Endothelial cell of umbilical vein (primary cell): ENCODE results near the gene ADSS1. TPM values are rescaled to one million over a fixed set of nuclear protein-coding genes. Genes with fewer than 3 reads are reported as not detected.

Experiments
- BruUV-seq: library from RNA; stranded (reverse); fragments of 400-500 nt; replicated peaks from 2 replicates; lab custom pipeline; 2021; lab: Mats Ljungman, UMichigan
- CTCF ChIA-PET: fragments of 300-600, 350-600 bp; sonication (Branson Sonifier 250); formaldehyde crosslinking; loops from one replicate; lab custom pipeline; 2021; ENCODE audit warnings: antibody characterized with exemption, inconsistent platforms; lab: Charles Lee
- POLR2A ChIA-PET: fragments of 300-600, 350-600 bp; sonication (Branson Sonifier 250); formaldehyde crosslinking; loops from one replicate; lab custom pipeline; 2021; ENCODE audit warnings: antibody characterized with exemption, inconsistent platforms; lab: Charles Lee
- DNase-seq: peaks from one replicate; pipeline ENCODE4 v3.0.0-alpha.2; 2011; ENCODE audit warnings: low read depth, low spot score
- FAIRE-seq: peaks from 2 replicates; lab custom pipeline; 2011; peaks lifted over from hg19 to GRCh38; lab: Jason Lieb, UNC
- H2AFZ ChIP-seq: 2 replicates; pipeline ENCODE4 v1.6.0; 2012; ENCODE audit warnings: low read depth, low read length, control low read depth, inconsistent platforms
- H3K27ac ChIP-seq: 2 replicates; pipeline ENCODE4 v1.5.1; 2011; ENCODE audit warnings: low read depth, mild to moderate bottlenecking, control low read depth, low read length, moderate library complexity; ENCODE audit not compliant: insufficient read depth
- H3K27me3 ChIP-seq, 2 experiments: 2 replicates each; pipeline versions ENCODE4 v1.6.0 to v1.6.1; 2011; ENCODE audit warnings: low read length in 2 of 2, mixed read lengths in 1 of 2; ENCODE audit not compliant: control insufficient read depth in 2 of 2, insufficient read depth in 2 of 2
- H3K36me3 ChIP-seq, 2 experiments: 2 replicates in 1 of 2; 3 replicates in 1 of 2; pipeline ENCODE4 v1.5.1; 2011; ENCODE audit warnings: low read length in 2 of 2, mild to moderate bottlenecking in 1 of 2, moderate library complexity in 1 of 2; ENCODE audit not compliant: control insufficient read depth in 2 of 2, insufficient read depth in 2 of 2; ENCODE audit errors: extremely low read depth in 1 of 2
- H3K4me1 ChIP-seq: 3 replicates; pipeline ENCODE4 v1.5.1; 2011; ENCODE audit warnings: mild to moderate bottlenecking, low read length; ENCODE audit not compliant: control insufficient read depth, insufficient read depth; ENCODE audit errors: extremely low read depth
- H3K4me2 ChIP-seq: 2 replicates; pipeline ENCODE4 v1.6.1; 2011; ENCODE audit warnings: low read length, control low read depth, mixed read lengths; ENCODE audit not compliant: insufficient read depth
- H3K4me3 ChIP-seq, 3 experiments: fragments of 200-600 bp in 1 of 3; sonication (generic), shearing (Covaris generic) in 1 of 3; replicated peaks in 1 of 3; 2 replicates each; pipeline ENCODE4 v1.5.1; 2011 to 2016; ENCODE audit warnings: control low read depth in 3 of 3, low read length in 3 of 3, mild to moderate bottlenecking in 2 of 3, inconsistent platforms in 1 of 3, low read depth in 1 of 3, moderate library complexity in 1 of 3; ENCODE audit not compliant: insufficient read depth in 1 of 3
- H3K79me2 ChIP-seq: 2 replicates; pipeline ENCODE4 v1.6.0; 2012; ENCODE audit warnings: low read length, inconsistent platforms; ENCODE audit not compliant: control insufficient read depth, insufficient read depth
- H3K9ac ChIP-seq: replicated peaks from 2 replicates; pipeline ENCODE3; 2011; ENCODE audit warnings: low read length, control low read depth; ENCODE audit not compliant: insufficient read depth; ENCODE audit errors: extremely low read depth
- H3K9me1 ChIP-seq: replicated peaks from 3 replicates; pipeline ENCODE4 v1.6.0; 2011; ENCODE audit warnings: mild to moderate bottlenecking, low read length; ENCODE audit not compliant: control insufficient read depth, insufficient read depth; ENCODE audit errors: extremely low read depth
- H3K9me3 ChIP-seq: replicated peaks from 2 replicates; pipeline ENCODE4 v1.5.1; 2012; ENCODE audit warnings: low read length, inconsistent platforms; ENCODE audit not compliant: control insufficient read depth, insufficient read depth
- H4K20me1 ChIP-seq: replicated peaks from 2 replicates; pipeline ENCODE3; 2011; ENCODE audit warnings: mild to moderate bottlenecking, low read length; ENCODE audit not compliant: control insufficient read depth, insufficient read depth; ENCODE audit errors: extremely low read depth
- EZH2 ChIP-seq: IDR thresholded peaks from 2 replicates; pipeline ENCODE4 v1.6.1; 2012; ENCODE audit warnings: borderline replicate concordance, low read depth, mild to moderate bottlenecking, moderate library complexity, low read length, inconsistent platforms; ENCODE audit not compliant: severe bottlenecking
- FOS ChIP-seq: IDR thresholded peaks from 2 replicates; pipeline ENCODE4 v1.6.1; 2011; ENCODE audit warnings: mild to moderate bottlenecking, low read length, moderate library complexity, borderline replicate concordance; ENCODE audit not compliant: insufficient read depth
- GATA2 ChIP-seq: IDR thresholded peaks from 2 replicates; pipeline ENCODE4 v1.7.0; 2011; ENCODE audit warnings: low read depth, mild to moderate bottlenecking, moderate library complexity, mixed read lengths, low read length; ENCODE audit not compliant: insufficient read length, insufficient read depth
- JUN ChIP-seq: IDR thresholded peaks from 2 replicates; pipeline ENCODE4 v1.6.1; 2011; ENCODE audit warnings: borderline replicate concordance, low read depth; ENCODE audit not compliant: insufficient read length, insufficient read depth
- MYC ChIP-seq: IDR thresholded peaks from one replicate; pipeline ENCODE4 v1.6.1; 2011; ENCODE audit warnings: mild to moderate bottlenecking, low read depth, low read length
- POLR2A ChIP-seq: IDR thresholded peaks from 2 replicates; pipeline ENCODE4 v1.6.1; 2012; ENCODE audit warnings: low read depth, mild to moderate bottlenecking, control low read depth, low read length
- POLR2AphosphoS5 ChIP-seq: IDR thresholded peaks from 2 replicates; pipeline ENCODE4 v1.6.1; 2012; ENCODE audit warnings: low read depth, mild to moderate bottlenecking, control low read depth, low read length, moderate library complexity; ENCODE audit not compliant: insufficient read depth
- dilution Hi-C: fragments of 300-500 bp; cut with MboI; formaldehyde crosslinking; loops from one replicate; pipeline ENCODE4 v1.15.0; 2019; ENCODE audit warnings: low sequenced_read_pairs; ENCODE audit not compliant: extremely low pct_ligation_motif_present
- intact Hi-C: fragments of 100-400 bp; cut with micrococcal nuclease; formaldehyde crosslinking; loops from one replicate; pipeline ENCODE4 v1.10.0; 2022
- polyA plus RNA-seq, 4 experiments: library from polyadenylated mRNA; depleted of rRNA in 3 of 4; stranded (reverse) in 3 of 4; unstranded in 1 of 4; fragments of >200 nt; gene quantifications; 2 replicates each; pipeline versions ENCODE4 v1.2.1 to v1.2.3, GENCODE V29; 2011 to 2012; ENCODE audit warnings: missing spikeins in 1 of 4
- total RNA-seq: library from RNA; stranded (reverse); gene quantifications from 2 replicates; pipeline ENCODE4 v1.2.3, GENCODE V29; 2021
- TF ChIP-seq, protein P1 (sequence below): IDR thresholded peaks from 2 replicates; pipeline ENCODE4 v1.6.1; 2011; ENCODE audit not compliant: insufficient read depth, insufficient read length
- TF ChIP-seq, protein P2 (sequence below), 2 donors: IDR thresholded peaks; 1 replicate in 1 of 2; 2 replicates in 1 of 2; pipeline ENCODE4 v1.5.1; 2011; ENCODE audit warnings: low read length in 2 of 2, mild to moderate bottlenecking in 2 of 2, moderate library complexity in 2 of 2, control low read depth in 1 of 2, inconsistent platforms in 1 of 2, low read depth in 1 of 2; ENCODE audit not compliant: insufficient read depth in 1 of 2; ENCODE audit errors: extremely low read depth in 1 of 2

ADSS1 gene
- total and polyA plus RNA-seq, 2 donors (not counting 3 experiments of a cell fraction or from before 2014, with no cell fraction given) = 1.9 TPM

DNA sequence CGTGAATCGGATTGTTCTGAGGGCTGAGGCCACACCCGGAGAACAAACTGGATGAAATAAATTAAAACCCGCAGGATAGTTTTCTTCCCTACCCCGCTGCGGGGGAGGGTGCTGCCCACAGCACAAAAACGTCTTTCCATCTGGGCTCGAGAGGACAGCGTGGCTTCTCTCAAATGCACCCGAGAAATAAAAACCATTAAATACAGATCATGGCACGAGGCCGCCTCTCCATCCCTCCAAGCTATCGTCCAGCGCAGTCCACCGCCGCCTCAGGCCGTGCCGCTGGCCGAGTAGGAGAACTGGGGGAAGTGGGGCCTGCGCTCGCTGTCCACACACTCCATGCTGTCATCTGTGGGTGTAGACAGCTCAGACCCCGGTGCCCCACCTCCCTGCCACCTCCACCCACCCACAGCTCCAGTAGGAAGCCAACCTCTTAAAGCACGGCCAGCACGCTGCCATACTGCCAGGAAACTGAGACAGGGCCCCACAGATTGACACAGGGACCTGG is 46.1 kb downstream of the ADSS1 start:
- TSS peak; percentile 73 for BruUV-seq
- Histone ChIP-seq H2AFZ (no peak overlapping the region), H3K9me3 (no peaks in the 10 kb centered on the region), H4K20me1 (no peaks in the 10 kb centered on the region), H3K4me3 (no peak overlapping the region), H3K36me3 (peaks cover 3 to 26% of the 10 kb centered on the region in 2 experiments), H3K4me1 (peaks cover 9% of the 10 kb centered on the region), H3K27me3 (no peaks in the 10 kb centered on the region), H3K9ac (no peak overlapping the region), H3K4me2 (no peak overlapping the region), H3K9me1 (no peaks in the 10 kb centered on the region), H3K79me2 (no peaks in the 10 kb centered on the region), H3K27ac (no peak overlapping the region)
- ChIA-PET CTCF (interaction anchor here (0.8 to 3.8 kb wide), 8 partner anchors 11 to 198 kb away, joined by 3 to 117 read pairs (median 4); no protein-coding TSS in a partner anchor), POLR2A (no interaction called here)
- intact Hi-C loops (no loop called here), dilution Hi-C loops (no loop called here)
- DNase-seq (no peak), FAIRE-seq (no peak)
- TF ChIP-seq, protein P1, sequence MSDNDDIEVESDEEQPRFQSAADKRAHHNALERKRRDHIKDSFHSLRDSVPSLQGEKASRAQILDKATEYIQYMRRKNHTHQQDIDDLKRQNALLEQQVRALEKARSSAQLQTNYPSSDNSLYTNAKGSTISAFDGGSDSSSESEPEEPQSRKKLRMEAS = no peak
- no peak for TF ChIP-seq GATA2
- no peak for TF ChIP-seq POLR2A
- no peak for TF ChIP-seq MYC
- no peak for TF ChIP-seq FOS
- no peak for TF ChIP-seq JUN
- no peak for TF ChIP-seq POLR2AphosphoS5
- no peak for TF ChIP-seq EZH2
- TF ChIP-seq, protein P2, sequence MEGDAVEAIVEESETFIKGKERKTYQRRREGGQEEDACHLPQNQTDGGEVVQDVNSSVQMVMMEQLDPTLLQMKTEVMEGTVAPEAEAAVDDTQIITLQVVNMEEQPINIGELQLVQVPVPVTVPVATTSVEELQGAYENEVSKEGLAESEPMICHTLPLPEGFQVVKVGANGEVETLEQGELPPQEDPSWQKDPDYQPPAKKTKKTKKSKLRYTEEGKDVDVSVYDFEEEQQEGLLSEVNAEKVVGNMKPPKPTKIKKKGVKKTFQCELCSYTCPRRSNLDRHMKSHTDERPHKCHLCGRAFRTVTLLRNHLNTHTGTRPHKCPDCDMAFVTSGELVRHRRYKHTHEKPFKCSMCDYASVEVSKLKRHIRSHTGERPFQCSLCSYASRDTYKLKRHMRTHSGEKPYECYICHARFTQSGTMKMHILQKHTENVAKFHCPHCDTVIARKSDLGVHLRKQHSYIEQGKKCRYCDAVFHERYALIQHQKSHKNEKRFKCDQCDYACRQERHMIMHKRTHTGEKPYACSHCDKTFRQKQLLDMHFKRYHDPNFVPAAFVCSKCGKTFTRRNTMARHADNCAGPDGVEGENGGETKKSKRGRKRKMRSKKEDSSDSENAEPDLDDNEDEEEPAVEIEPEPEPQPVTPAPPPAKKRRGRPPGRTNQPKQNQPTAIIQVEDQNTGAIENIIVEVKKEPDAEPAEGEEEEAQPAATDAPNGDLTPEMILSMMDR (IDR thresholded peaks at IDR 0.05; ENCODE audit: extremely low read depth in 1 of 2, insufficient read depth in 1 of 2, low read depth in 1 of 2, low read length in 2 of 2) = no peak
